ENCODE results near the gene SLC9A9.

- no peak for TF ChIP-seq POLR2AphosphoS5 (IDR thresholded peaks at IDR 0.05)
- no peak for TF ChIP-seq CTCF (IDR thresholded peaks at IDR 0.05)
- TF ChIP-seq POLR2A (IDR thresholded peaks at IDR 0.05): no peak
Observed at GRCh38 chr3:143896486-143896885, 48.2 kb upstream of the SLC9A9 start.

Measured in gastroesophageal sphincter (tissue), 3 donors.